ENCODE measurements around the gene FILIP1.

FILIP1 gene, protein sequence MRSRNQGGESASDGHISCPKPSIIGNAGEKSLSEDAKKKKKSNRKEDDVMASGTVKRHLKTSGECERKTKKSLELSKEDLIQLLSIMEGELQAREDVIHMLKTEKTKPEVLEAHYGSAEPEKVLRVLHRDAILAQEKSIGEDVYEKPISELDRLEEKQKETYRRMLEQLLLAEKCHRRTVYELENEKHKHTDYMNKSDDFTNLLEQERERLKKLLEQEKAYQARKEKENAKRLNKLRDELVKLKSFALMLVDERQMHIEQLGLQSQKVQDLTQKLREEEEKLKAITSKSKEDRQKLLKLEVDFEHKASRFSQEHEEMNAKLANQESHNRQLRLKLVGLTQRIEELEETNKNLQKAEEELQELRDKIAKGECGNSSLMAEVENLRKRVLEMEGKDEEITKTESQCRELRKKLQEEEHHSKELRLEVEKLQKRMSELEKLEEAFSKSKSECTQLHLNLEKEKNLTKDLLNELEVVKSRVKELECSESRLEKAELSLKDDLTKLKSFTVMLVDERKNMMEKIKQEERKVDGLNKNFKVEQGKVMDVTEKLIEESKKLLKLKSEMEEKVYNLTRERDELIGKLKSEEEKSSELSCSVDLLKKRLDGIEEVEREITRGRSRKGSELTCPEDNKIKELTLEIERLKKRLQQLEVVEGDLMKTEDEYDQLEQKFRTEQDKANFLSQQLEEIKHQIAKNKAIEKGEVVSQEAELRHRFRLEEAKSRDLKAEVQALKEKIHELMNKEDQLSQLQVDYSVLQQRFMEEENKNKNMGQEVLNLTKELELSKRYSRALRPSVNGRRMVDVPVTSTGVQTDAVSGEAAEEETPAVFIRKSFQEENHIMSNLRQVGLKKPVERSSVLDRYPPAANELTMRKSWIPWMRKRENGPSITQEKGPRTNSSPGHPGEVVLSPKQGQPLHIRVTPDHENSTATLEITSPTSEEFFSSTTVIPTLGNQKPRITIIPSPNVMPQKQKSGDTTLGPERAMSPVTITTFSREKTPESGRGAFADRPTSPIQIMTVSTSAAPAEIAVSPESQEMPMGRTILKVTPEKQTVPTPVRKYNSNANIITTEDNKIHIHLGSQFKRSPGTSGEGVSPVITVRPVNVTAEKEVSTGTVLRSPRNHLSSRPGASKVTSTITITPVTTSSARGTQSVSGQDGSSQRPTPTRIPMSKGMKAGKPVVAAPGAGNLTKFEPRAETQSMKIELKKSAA (N-terminal part only)

DNA sequence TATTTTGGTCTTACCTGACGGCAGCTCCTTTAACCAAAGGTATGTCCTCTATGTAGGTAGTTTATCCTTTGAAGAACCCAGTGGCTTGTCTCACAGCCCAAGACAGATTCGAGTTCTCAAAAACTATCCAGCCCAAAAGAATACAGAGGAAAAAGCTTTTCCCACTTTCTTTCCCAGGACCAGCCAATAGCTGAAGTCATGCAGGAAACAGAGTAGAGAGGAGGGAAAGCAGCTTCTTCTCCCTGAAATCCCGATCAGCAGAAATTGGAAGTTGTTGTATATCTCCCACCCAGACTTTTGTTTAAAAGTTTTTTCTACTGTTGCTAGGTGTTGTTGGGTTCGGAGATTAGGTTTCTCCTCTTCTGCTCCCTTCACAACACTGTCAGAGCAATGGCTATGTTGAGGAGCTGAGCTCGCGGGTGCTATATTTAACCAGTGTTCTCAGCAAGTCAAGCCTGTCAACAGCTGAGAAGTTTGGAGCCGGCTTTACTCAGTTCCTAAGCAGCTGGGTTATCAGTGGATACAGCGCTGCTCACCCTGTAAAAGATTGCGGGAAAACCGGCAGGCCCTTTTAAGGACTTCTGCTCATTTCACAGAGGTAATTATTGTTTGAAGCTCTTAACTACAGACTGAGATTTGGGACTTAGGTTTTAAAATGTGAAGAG lies at the start of gene FILIP1:
FILIP1 (minus strand) TSS at position 401 of the 665 bp plus-strand sequence. CDS start 78,828 bp downstream, outside the sequence.
- DNase-seq = no peak

DNA sequence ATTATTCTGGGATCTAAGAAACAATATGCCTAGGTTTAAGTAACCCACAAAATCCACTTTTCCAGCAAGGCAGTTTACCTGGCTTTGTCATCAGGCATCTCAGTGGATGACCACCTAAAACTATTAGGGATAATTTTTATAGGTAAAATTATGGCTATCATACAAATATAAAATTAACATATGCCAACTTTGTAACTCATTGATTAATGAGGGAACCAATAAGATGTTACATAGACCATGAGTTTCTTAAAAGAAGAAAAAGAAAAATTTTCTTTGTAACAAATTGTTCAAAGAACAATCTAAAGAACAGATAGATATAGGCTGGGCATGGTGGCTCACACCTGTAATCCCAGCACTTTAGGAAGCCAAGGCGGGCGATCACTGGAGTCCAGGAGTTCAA lies 49.7 kb upstream of the FILIP1 start:
- DNase-seq = no peak

DNA sequence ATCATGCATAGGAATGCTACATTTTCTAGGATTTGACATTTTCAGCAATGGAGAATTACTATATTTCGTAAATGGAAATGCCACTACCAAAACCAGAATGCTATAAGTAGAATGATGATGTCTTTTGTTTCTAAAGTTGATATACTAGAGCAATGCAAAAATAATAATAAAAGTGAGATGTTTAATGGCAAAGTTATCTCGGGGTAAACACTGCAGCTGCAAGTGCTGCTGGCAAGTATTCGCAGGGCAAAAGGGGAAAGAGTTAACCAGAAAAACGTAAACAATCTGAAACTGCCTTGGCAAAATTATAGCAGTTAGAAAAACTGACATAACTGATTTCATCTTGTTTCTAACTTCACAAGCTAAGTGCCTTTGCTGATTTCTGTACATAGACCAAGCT lies 45.5 kb upstream of the FILIP1 start:
- DNase-seq = no peak

DNA sequence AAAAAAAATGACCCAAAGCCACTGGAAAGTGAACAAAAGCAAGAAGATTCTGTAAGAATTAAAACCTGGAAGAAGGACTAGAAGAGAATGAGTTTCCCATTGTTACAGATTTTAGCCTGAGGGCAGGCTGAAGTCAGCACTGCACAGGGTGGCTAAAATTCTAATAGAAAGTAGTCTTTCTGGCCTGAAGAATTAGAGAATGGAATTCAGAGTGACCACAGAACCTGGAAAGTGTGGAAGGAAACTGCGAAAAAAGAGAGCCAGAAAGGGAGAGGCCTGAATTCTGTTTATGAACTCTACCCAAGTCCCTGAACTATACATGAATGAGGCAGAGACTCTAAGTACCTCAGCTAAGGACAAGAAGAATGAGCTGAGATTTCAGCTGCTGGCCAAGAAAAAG lies 38.9 kb upstream of the FILIP1 start:
- no peak for DNase-seq

DNA sequence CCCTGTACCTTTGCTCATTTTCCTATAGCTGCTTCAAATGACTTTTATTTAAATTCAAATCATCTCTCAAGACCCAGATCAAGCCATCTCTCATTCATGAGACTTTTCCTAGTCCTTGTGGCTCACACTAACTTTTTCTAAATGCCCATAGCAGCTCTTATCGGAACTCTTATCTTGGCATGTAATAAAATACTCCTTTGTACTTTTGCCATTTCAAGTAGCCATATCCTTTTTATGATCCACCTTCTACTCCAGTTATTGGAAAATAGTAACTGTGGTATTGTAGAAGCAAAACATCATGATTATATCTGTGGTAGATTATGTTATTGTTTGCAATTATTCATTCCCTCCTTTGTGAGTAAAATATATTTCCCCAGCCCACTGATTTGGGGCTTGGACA lies 37.6 kb upstream of the FILIP1 start:
- no peak for DNase-seq

DNA sequence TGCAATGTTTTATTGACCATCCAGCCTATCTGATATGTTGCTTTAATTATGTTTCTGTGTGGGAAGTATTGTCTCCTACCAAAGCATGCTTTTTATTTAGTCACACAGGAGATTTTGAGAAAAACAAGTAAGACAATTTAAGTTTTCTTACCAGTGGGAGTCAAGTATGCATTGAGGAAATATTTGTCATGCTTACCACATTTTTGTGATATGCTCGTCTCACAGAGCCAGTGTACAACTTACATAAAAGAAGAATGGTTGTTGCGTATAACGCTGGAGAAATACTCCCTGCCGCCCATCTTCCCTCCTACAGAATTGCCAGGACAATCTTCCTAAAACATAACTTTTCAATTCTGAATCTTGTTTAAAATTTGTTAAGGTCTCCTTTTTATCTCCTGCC lies 37.1 kb upstream of the FILIP1 start:
- DNase-seq = no peak

DNA sequence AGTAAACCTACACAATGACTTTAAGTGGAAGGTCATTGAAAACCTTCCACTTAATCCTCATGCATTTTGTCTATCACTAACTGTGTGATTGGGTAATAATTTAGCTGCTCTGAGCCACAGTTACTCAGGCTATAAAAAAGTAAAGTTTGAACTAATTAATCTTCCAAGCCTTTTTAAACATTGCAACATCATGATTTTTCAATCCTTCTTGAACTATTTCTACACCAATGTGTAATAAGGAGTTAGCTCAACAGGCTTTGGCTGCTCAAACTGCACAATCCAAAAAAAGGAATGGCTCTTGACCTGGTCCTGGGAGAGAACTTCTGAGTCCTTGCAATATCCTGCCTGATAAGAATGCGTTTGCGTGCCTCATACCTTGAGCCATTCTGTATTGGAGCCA lies 34.8 kb upstream of the FILIP1 start:
- no peak for DNase-seq

DNA sequence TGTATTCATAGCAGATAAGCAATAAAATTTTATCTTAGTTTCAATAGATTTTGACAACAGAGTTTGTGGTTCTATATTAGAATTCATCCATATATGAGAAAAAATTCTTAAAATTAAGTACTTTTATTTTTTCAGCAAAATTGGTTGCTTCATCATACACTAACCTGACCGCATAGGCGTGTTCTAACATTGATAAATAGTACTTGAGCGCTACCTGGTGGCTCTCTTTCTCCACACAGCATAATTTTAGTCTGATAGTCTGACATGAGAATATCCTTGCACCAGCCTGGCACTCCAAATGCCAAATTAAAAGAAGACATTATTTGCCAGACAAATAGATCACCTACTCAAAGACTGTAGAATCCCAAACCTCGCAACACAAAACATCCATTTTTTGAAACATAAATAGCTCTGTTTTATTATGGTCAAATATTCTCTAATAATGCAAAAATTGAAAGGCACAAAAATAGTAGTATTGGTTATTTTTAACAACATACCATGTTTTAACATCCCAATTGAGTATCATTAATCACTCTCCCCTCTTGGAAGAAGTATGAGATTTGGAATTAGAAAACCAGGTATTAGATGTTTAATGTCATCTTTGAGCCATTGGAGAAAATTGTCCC lies 33.0 kb upstream of the FILIP1 start:
- DNase-seq = peak; percentile 62

DNA sequence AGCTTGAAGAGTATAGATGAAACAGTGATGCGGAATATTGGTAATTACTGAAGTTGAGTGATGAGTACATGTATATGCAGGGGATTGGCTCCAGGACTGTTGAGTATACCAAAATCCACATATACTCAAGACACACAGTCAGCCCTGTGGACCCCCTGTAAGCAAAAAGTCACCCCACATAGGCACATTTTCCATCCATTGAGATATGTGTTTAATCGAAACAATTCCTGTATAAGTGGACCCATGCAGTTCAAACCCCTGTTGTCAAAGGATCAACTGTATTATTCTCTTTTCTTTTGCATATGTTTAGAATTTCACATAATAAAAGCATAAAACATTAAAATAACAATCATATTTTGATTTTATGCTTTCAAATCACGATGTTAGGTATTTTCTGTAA lies 32.1 kb upstream of the FILIP1 start:
- no peak for DNase-seq

DNA sequence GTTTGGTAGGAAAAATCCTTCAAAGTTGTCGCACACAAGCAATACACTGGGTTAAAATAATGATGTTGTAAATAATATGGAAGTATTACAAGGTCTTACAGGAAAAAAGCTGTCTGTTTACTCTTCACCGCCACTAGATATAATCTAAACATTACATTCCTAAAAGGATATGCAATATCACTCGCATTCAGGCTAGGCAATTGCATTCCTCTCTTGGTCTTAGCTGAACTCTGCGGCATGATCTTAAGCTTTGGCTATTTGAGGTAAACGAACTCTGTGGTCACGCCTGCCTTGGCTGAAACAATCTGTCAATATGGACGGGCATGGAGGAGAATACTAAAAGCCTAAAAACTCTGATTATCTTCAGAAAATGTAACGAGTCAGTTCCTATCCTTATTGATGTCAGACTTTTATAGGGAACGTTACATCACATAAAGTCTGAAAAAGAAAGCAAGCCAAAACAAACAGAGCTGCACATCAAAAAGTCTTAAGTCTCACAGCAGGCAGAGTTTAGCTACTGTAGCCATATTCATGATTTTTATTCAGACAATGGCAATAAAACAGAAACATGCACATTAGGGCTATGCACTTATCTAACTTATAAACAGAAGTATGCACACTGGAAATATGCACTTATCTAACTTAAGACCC lies 30.8 kb upstream of the FILIP1 start:
- no peak for DNase-seq

DNA sequence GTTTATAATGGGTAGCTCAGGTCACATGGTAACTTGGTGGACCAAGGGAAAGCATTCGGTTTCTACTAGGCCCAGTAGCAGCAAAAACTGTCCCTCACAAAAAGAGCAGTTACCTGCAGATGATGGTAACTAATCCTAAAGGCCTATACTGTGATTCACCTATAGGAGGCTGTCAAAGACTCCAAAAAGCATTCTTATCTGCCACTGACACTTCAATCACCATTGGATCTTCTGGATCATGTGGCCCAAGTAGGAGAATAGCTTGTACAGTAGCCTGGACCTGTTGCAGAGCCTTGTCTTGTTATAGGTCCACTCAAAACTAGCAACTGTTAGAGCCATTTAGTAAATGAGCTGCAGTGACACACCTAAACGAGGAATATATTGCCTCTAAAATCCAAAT lies 23.2 kb upstream of the FILIP1 start:
- DNase-seq = no peak

DNA sequence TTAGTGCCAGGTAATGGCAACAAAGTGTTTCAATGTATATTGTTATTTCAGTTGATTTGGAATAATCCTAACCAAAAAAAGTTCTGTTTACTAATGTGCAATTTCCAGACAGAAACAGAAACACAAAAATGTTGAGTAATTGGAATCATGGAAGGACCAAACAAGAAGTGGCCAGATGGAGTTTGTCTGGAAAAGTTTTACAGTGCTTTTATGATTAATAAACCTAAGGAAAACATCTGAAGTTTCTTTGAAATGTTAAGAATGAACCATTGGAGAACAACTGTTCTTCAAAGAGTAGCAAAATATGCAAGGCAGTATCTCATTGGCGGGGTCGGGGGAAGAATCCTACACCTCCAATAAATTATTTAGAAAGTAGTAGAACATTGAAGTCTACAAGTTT lies 19.0 kb upstream of the FILIP1 start:
- no peak for DNase-seq

DNA sequence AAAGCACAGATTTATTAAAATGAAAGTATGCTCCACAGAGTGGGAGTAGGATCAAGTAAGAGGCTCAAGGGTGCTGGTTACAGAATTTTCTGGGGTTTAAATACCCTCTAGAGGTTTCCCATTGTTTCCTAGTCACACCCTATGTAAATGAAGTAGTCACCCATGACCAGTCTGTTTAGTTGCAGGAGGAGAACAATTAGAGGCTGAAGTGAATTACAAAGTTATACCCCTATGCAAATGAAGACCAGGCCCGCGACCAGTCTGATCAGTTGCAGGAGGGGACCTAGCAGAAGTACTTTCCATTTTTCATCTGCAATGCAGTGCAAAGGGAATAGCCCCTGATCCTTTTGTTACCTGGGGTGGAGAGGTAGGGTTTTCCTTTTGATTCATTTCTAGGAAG lies 11.8 kb upstream of the FILIP1 start:
- no peak for DNase-seq

DNA sequence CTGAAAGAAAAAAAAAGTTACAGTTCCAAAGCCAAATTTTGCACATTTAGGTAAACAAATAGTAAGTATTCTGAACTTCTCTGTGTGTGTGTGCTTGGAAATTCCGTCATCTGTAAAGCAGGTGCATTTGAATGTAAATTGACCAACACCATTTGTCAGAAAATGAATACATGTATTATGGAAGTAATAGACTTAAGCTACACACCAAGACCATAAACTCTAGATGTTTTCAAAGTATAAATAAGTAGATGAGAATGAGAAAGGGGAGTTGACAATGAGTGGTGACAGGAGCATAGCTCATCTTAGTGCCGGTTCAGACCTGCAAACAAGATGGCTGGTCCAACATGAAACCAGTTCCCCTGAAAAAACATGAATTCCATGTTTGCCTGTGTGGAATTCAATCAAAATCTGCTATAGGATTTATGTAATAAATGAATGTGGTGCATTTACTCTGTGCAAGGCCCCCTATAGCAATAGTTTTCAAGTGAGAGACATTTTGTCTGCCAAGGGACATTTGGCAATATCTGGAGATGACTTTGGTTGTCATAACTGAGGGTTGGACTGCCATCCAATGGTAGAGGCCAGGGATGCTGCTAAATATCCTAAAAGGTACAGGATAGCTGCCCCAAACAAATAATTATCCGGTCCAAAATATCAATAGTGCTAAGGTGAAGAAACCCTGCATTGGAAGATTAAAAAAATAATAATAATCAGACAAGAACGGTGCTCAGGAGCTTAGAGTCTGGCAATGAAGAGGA lies 11.0 kb upstream of the FILIP1 start:
- DNase-seq = no peak

DNA sequence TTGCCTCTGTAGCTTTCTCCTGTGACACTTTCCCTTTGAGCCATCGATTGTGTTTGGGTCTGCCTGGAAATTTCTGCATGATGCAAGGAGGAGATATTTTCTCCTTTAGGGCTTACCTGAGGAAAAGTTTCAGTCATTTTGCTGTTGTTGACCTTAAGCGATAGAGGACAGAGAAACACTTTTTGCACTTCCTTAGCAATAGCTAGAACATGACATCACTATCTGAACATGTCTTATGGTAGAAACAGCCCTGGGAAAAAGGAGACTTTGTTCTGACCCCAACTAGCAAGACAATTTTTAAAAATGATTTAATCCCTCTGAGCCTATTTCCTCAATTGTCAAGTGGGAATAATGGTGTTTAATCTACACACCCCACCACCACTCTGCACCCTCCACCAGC lies 9.7 kb upstream of the FILIP1 start:
- DNase-seq = no peak

DNA sequence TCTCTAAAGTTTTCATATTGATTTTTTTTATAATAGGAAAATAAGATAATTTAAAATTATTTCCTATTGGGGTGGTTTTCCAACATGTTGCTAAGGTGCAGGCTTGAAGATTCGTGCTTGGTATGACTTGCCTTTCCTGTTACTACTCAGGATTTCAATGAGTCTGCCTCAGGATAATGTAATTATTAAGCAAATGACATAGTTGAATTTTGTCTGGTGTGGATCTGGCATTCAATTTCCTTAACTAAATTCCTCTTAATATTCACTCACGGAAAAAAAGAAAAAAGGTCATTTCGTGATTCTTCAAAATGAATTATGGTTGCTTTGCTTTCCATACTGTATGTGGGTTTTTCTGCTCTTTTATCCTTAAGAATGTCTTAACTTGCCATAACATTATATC lies 9.3 kb upstream of the FILIP1 start:
- no peak for DNase-seq

DNA sequence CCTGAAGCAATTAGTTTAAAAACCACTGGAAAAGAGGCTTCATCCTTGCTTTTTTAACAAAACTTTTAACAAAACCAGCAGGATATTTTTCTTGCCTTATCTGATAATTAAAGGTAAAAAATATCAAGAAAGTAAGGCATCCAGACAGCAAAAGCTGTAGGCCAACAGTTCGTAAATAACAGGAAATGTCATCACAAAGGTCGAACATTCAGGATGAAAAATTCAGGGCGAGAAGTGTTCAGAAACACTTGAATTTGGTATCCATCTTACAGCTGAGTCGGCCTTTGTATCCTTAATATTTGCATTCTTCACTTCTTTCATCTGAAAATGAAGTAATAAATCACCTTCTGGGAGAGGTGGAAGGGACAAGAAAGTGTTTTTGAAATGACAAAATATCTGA lies 8.2 kb upstream of the FILIP1 start:
- DNase-seq = no peak

DNA sequence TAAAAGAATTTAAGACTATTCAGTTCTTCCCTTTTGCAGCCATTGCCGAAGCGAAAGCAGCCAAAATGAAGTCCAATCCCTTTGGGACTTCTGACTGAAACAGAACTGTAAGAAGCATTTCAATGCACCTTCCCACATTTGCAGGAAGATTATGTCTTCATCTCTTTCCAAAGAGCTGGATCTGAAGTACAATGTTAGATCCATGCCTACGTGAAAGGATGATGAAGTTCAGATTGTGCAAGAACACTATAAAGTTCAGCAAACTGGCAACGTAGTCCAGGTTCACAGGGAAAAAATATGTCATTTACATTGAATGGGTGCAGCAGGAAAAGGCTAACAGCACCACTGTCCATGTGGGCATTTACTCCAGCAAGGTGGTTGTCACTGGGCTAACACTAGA lies 6.0 kb upstream of the FILIP1 start:
- DNase-seq = no peak

DNA sequence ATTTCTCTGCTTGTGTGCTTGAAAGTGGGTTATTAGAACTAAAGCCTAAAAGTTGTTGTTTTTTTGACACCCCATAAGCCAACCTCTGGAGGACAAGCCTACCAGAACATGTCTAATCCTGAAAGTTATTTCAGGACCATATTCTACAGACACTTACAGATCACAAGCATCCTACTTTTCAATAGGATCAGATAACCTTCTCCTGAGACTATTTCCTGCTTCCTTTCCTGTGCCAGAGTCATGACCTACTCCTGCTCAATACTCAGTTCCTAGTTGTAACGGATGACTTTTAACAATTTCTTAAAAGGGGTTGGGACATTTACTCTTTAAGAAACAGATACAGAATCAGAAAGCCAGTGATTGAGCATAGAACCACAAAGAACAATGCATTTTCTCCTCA lies 5.3 kb upstream of the FILIP1 start:
- no peak for DNase-seq

DNA sequence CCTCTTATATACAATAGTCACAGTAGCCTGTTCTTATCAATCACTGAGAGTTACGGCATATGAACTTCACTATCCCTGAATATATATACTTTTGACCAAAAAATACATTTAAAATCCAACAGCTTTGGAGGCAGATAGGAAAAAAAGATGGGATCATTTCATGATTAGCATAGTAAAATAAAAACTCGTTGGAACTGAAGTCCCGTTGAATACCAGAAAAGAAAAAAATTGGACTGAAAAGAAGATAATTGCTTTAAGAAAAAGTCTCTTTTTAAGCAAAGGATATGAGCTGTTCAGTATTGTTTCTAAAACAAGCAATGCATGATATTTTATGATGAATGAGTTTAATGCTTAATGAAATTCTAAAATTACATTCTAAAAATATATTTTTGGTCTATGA lies 4.4 kb upstream of the FILIP1 start:
- no peak for DNase-seq

DNA sequence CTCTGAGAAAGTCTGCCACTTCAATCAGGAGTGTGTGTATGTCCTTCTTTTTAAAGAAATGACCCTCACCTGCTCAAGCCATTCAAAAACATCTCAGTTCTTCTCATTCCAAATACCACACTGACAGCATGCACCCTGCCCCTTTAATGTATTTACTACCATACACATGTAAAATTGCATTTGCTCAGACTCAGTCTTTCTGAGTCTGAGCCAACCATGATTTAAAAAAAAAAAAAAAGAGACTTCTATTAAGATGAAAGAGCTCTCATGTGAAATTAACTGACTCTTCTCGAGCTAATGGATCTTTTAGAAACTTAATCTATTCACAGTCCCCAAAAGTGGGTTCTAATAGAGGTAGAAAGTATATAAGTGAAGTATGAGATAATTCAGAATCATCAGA lies 1.4 kb upstream of the FILIP1 start:
- no peak for DNase-seq
